Panc1 (cell line): ENCODE results near the gene ATXN7. TPM values are rescaled to one million over a fixed set of nuclear protein-coding genes. Genes with fewer than 3 reads are reported as not detected.

Experiments used
- ATAC-seq: fragments of 200-7000 bp; cut with Tn5 transposase; 2 replicates; pipeline ENCODE4 v1.9.1; 2020; ENCODE audit warnings: mild to moderate bottlenecking, moderate library complexity
- BruUV-seq: library from RNA; stranded (reverse); fragments of 400-500 nt; replicated peaks from 2 replicates; lab custom pipeline; 2021; lab: Mats Ljungman, UMichigan
- CTCF ChIA-PET: fragments of 300-600 bp; sonication (Branson Sonifier 250); formaldehyde crosslinking; loops from one replicate; lab custom pipeline; 2022; ENCODE audit warnings: antibody characterized with exemption; lab: Charles Lee
- POLR2A ChIA-PET: fragments of 300-600 bp; sonication (Branson Sonifier 250); formaldehyde crosslinking; loops from one replicate; lab custom pipeline; 2022; ENCODE audit warnings: antibody characterized with exemption; lab: Charles Lee
- DNase-seq: peaks from one replicate; pipeline ENCODE4 v3.0.0-alpha.2; 2010; ENCODE audit warnings: low read depth, low spot score
- H3K27ac ChIP-seq: 2 replicates; pipeline ENCODE4 v1.5.1; 2011; ENCODE audit warnings: mild to moderate bottlenecking, low read length, inconsistent platforms
- H3K27me3 ChIP-seq: fragments of 200-500 bp; sonication (Bioruptor generic); 2 replicates; pipeline ENCODE4 v1.6.0; 2014; ENCODE audit warnings: low read length, inconsistent platforms; ENCODE audit not compliant: control insufficient read depth, insufficient read depth
- H3K36me3 ChIP-seq: fragments of 200-500 bp; sonication (Bioruptor generic); 2 replicates; pipeline ENCODE4 v1.5.1; 2014; ENCODE audit warnings: inconsistent platforms, mild to moderate bottlenecking, low read length, moderate library complexity; ENCODE audit not compliant: control insufficient read depth, insufficient read depth
- H3K4me1 ChIP-seq: 2 replicates; pipeline ENCODE4 v1.5.1; 2011; ENCODE audit warnings: inconsistent platforms, mild to moderate bottlenecking, low read length, moderate library complexity; ENCODE audit not compliant: control insufficient read depth, insufficient read depth
- H3K4me3 ChIP-seq, 2 experiments: 2 replicates each; pipeline ENCODE4 v1.5.1; 2011 to 2012; ENCODE audit warnings: low read depth in 2 of 2, low read length in 2 of 2, mild to moderate bottlenecking in 2 of 2, inconsistent platforms in 1 of 2, moderate library complexity in 1 of 2
- H3K9me3 ChIP-seq: fragments of 200-500 bp; sonication (Bioruptor generic); 2 replicates; pipeline ENCODE4 v1.5.1; 2014; ENCODE audit warnings: low read depth, mild to moderate bottlenecking, inconsistent platforms, low read length, moderate library complexity; ENCODE audit not compliant: control insufficient read depth, insufficient read depth
- POLR2AphosphoS5 ChIP-seq: IDR thresholded peaks from 2 replicates; pipeline ENCODE4 v1.6.1; 2012; ENCODE audit warnings: mild to moderate bottlenecking, low read depth, low read length, moderate library complexity
- SIN3A ChIP-seq: IDR thresholded peaks from 2 replicates; pipeline ENCODE4 v1.6.1; 2012; ENCODE audit warnings: low read depth, mild to moderate bottlenecking, low read length, moderate library complexity, borderline replicate concordance; ENCODE audit not compliant: insufficient read depth
- TCF7L2 ChIP-seq: IDR thresholded peaks from 2 replicates; pipeline ENCODE4 v1.6.1; 2011; ENCODE audit warnings: mild to moderate bottlenecking, low read depth, low read length, inconsistent platforms
- in situ Hi-C: cut with HindIII; loops from 2 replicates; pipeline ENCODE4 v1.10.0; 2016; ENCODE audit warnings: low sequenced_read_pairs, low pct_unique_long_range_greater_than_20kb
- intact Hi-C: fragments of 100-400 bp; cut with micrococcal nuclease; formaldehyde crosslinking; loops from one replicate; pipeline ENCODE4 v1.10.0; 2022; ENCODE audit not compliant: unreplicated experiment
- total RNA-seq: library from RNA; stranded (reverse); gene quantifications from one replicate; pipeline ENCODE4 v1.2.1, GENCODE V29; 2021; ENCODE audit not compliant: unreplicated experiment
- TF ChIP-seq, protein P1 (sequence below): fragments of 450-650 bp; IDR thresholded peaks from 2 replicates; pipeline ENCODE4 v1.5.1; 2017; ENCODE audit warnings: mild to moderate bottlenecking
- TF ChIP-seq, protein P2 (sequence below), 2 experiments: IDR thresholded peaks; 2 replicates each; pipeline ENCODE4 v1.6.1; 2011 to 2012; ENCODE audit warnings: low read depth in 2 of 2, control low read depth in 1 of 2, low read length in 1 of 2, mild to moderate bottlenecking in 1 of 2, moderate library complexity in 1 of 2; ENCODE audit not compliant: insufficient read depth in 1 of 2

Gene ATXN7
- total RNA-seq, 1 experiment from 2014 or later = 17.3 TPM

DNA sequence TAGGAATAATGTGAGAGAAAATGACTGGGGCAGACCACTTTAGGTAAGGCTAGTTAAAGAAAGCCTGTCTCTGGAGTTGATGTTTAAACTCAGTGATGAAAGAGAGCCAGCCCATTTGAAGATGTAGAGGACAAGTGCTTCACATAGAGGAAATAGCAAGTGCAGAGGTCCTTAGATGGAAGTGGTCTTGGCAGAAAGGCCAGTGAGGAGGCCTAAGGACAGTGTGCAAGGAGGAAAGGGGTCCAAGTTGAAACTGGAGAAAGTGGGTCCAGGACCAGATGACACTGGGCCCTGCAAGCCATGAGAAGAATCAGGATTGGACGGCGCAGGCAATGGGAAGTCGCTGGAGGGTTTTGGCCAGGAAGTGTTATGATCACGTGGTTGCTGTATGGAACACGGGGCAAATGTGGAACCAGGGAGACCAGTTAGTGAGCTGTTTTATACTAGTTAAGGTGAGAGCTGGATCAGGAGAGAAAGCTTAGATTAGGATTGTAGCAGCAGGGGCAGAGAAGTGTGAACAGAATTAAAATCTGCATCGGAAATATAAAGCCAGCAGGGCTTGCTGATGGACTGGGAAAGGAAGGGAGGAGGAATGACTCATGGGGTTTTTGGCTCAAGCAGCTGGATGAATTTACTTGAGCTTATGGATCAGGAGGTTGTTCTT, 96.5 kb downstream of the ATXN7 start:
- Histone ChIP-seq H3K9me3 (no peaks in the 10 kb centered on the region), H3K36me3 (no peaks in the 10 kb centered on the region; the same call in 1 of the 2 replicates), H3K27ac (peak overlapping the region; percentile 78), H3K4me1 (peaks cover 7% of the 10 kb centered on the region), H3K4me3 (peak overlapping the region; percentile 23 to 55), H3K27me3 (no peaks in the 10 kb centered on the region)
- ChIA-PET POLR2A (no interaction called here), CTCF (interaction anchor here (0.7 kb wide), 1 partner anchor 30 kb away, joined by 13 read pairs; no protein-coding TSS in a partner anchor)
- TF ChIP-seq POLR2AphosphoS5 (no peak), TCF7L2 (no peak)
- TF ChIP-seq, protein P1, sequence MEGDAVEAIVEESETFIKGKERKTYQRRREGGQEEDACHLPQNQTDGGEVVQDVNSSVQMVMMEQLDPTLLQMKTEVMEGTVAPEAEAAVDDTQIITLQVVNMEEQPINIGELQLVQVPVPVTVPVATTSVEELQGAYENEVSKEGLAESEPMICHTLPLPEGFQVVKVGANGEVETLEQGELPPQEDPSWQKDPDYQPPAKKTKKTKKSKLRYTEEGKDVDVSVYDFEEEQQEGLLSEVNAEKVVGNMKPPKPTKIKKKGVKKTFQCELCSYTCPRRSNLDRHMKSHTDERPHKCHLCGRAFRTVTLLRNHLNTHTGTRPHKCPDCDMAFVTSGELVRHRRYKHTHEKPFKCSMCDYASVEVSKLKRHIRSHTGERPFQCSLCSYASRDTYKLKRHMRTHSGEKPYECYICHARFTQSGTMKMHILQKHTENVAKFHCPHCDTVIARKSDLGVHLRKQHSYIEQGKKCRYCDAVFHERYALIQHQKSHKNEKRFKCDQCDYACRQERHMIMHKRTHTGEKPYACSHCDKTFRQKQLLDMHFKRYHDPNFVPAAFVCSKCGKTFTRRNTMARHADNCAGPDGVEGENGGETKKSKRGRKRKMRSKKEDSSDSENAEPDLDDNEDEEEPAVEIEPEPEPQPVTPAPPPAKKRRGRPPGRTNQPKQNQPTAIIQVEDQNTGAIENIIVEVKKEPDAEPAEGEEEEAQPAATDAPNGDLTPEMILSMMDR = no peak
- TF ChIP-seq, protein P2, sequence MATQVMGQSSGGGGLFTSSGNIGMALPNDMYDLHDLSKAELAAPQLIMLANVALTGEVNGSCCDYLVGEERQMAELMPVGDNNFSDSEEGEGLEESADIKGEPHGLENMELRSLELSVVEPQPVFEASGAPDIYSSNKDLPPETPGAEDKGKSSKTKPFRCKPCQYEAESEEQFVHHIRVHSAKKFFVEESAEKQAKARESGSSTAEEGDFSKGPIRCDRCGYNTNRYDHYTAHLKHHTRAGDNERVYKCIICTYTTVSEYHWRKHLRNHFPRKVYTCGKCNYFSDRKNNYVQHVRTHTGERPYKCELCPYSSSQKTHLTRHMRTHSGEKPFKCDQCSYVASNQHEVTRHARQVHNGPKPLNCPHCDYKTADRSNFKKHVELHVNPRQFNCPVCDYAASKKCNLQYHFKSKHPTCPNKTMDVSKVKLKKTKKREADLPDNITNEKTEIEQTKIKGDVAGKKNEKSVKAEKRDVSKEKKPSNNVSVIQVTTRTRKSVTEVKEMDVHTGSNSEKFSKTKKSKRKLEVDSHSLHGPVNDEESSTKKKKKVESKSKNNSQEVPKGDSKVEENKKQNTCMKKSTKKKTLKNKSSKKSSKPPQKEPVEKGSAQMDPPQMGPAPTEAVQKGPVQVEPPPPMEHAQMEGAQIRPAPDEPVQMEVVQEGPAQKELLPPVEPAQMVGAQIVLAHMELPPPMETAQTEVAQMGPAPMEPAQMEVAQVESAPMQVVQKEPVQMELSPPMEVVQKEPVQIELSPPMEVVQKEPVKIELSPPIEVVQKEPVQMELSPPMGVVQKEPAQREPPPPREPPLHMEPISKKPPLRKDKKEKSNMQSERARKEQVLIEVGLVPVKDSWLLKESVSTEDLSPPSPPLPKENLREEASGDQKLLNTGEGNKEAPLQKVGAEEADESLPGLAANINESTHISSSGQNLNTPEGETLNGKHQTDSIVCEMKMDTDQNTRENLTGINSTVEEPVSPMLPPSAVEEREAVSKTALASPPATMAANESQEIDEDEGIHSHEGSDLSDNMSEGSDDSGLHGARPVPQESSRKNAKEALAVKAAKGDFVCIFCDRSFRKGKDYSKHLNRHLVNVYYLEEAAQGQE (IDR thresholded peaks at IDR 0.05; ENCODE audit: insufficient read depth in 1 of 2, low read depth in 2 of 2, low read length in 1 of 2) = no peak
- BruUV-seq = no TSS peak
- intact Hi-C loops = no loop called here
- in situ Hi-C loops = no loop called here
- DNase-seq = peak; percentile 67
- ATAC-seq = peak; percentile 97

DNA sequence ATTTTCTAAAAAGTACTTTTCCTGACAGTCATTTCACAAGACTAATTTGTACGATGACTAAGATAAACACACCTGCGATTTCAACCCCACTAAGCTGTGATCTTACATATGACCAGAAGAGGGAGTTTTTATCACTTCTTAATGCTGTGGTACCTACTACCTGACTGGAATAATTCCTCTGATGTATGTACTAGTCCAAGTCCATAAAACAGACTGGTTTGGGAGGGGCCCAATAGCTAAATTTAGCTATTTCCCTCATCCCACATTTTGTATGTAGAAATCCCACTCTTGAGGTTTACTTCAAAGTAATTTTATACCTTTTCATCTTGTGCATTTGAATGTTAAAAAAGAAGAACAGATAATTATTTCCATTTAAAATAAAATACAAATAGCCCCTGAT, 98.2 kb downstream of the ATXN7 start:
- H3K27ac ChIP-seq = no peak overlapping the region
- no peak for TF ChIP-seq SIN3A
- TF ChIP-seq, protein P2 (IDR thresholded peaks at IDR 0.05; ENCODE audit: insufficient read depth in 1 of 2, low read depth in 2 of 2, low read length in 1 of 2) = no peak
- no peak for TF ChIP-seq TCF7L2
- TF ChIP-seq, protein P1 = peak; percentile 51; the same call in 1 of the 2 replicates
- no peak for TF ChIP-seq POLR2AphosphoS5
- in situ Hi-C loops (no loop called here), intact Hi-C loops (no loop called here)
- H3K9me3 ChIP-seq = no peaks in the 10 kb centered on the region
- CTCF ChIA-PET = no interaction called here
- POLR2A ChIA-PET = no interaction called here
- H3K4me3 ChIP-seq = no peak overlapping the region
- no peaks in the 10 kb centered on the region for H3K27me3 ChIP-seq
- ATAC-seq (peak; percentile 76; the same call in 1 of the 2 replicates), DNase-seq (peak; percentile 28)
- no peaks in the 10 kb centered on the region; the same call in 1 of the 2 replicates for H3K36me3 ChIP-seq
- H3K4me1 ChIP-seq = peaks cover 7% of the 10 kb centered on the region
- BruUV-seq = no TSS peak
